ENCODE results near the gene BMPR1A. TPM values are rescaled to one million over a fixed set of nuclear protein-coding genes. Genes with fewer than 3 reads are reported as not detected.
A peak's percentile ranks its signal among the peaks of the same experiment; 100 is the strongest.
"Not testable (repeated sequence)": the region's sequence is repeated elsewhere in the genome, so short reads cannot be mapped to it uniquely, and the experiment has no call there.

Gene BMPR1A
- total and polyA plus RNA-seq, 4 donors: 2.2 to 16.0 (median 8.9) TPM

DNA sequence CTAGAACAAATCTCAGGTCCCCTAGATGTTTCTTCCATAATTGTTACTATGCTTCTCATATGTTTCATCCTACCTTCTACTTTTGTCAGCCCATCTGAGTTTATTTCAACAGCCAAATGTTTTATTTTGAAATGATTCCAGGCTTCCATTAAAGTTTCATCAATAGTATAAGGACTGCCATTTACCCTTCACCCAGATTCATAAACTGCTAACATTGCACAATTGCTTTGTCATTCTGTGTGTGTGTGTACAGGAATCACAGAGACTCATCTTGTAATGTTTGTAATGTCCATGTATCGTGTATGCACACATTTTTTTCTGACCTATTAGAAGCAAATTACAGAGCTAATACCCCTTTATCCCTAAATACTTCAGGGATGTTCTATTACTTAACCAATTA lies 175.5 kb downstream of the BMPR1A start (continued):
- peak; percentile 48 for TF ChIP-seq FOXA2 (IDR thresholded peaks at IDR 0.05)
- peak; percentile 20 to 21 for TF ChIP-seq RAD21 (IDR thresholded peaks at IDR 0.05)
- TF ChIP-seq HNF4G (IDR thresholded peaks at IDR 0.05): no peak
- TF ChIP-seq, protein P1, sequence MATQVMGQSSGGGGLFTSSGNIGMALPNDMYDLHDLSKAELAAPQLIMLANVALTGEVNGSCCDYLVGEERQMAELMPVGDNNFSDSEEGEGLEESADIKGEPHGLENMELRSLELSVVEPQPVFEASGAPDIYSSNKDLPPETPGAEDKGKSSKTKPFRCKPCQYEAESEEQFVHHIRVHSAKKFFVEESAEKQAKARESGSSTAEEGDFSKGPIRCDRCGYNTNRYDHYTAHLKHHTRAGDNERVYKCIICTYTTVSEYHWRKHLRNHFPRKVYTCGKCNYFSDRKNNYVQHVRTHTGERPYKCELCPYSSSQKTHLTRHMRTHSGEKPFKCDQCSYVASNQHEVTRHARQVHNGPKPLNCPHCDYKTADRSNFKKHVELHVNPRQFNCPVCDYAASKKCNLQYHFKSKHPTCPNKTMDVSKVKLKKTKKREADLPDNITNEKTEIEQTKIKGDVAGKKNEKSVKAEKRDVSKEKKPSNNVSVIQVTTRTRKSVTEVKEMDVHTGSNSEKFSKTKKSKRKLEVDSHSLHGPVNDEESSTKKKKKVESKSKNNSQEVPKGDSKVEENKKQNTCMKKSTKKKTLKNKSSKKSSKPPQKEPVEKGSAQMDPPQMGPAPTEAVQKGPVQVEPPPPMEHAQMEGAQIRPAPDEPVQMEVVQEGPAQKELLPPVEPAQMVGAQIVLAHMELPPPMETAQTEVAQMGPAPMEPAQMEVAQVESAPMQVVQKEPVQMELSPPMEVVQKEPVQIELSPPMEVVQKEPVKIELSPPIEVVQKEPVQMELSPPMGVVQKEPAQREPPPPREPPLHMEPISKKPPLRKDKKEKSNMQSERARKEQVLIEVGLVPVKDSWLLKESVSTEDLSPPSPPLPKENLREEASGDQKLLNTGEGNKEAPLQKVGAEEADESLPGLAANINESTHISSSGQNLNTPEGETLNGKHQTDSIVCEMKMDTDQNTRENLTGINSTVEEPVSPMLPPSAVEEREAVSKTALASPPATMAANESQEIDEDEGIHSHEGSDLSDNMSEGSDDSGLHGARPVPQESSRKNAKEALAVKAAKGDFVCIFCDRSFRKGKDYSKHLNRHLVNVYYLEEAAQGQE (IDR thresholded peaks at IDR 0.05): peak; percentile 45

DNA sequence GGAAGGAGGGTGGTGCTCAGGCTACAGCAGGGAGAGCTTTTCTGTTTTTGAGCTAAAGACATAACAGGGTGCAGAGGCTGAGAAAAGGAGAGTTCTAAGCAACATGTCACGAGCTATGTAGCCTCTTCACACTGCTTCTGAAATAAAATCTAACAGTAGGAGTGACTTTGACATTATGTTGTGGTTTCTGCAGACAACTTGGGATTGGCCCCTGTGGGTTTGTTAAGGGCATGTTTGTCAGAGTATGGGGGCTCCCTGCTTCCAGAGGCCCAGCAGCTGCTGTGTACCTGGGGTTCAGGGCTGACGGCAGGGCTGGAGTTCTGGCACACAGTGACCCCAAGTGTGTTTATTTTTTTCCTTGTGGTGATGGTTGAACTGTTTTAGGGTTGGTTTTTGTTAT lies 176.3 kb downstream of the BMPR1A start:
- no peak overlapping the region for H3K4me3 ChIP-seq (ENCODE audit: low read depth in 1 of 3, low read length in 3 of 3)
- H3K4me1 ChIP-seq (ENCODE audit: control insufficient read depth in 4 of 4, insufficient read depth in 4 of 4, low read length in 3 of 4): peaks cover 2 to 21% (median 6%) of the 10 kb centered on the region in 4 donors
- H3K36me3 ChIP-seq (ENCODE audit: control insufficient read depth in 4 of 4, insufficient read depth in 3 of 4, low read depth in 1 of 4, low read length in 3 of 4): no peaks in the 10 kb centered on the region
- WGBS: 83% methylated on average over 2 of the region's 2 CpGs
- no peaks in the 10 kb centered on the region for H3K9me3 ChIP-seq (ENCODE audit: control insufficient read depth in 4 of 4, low read length in 3 of 4)
- TF ChIP-seq, protein P2, sequence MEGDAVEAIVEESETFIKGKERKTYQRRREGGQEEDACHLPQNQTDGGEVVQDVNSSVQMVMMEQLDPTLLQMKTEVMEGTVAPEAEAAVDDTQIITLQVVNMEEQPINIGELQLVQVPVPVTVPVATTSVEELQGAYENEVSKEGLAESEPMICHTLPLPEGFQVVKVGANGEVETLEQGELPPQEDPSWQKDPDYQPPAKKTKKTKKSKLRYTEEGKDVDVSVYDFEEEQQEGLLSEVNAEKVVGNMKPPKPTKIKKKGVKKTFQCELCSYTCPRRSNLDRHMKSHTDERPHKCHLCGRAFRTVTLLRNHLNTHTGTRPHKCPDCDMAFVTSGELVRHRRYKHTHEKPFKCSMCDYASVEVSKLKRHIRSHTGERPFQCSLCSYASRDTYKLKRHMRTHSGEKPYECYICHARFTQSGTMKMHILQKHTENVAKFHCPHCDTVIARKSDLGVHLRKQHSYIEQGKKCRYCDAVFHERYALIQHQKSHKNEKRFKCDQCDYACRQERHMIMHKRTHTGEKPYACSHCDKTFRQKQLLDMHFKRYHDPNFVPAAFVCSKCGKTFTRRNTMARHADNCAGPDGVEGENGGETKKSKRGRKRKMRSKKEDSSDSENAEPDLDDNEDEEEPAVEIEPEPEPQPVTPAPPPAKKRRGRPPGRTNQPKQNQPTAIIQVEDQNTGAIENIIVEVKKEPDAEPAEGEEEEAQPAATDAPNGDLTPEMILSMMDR (IDR thresholded peaks at IDR 0.05; ENCODE audit: low read depth, low read length, missing input control): no peak
- TF ChIP-seq, protein P1 (IDR thresholded peaks at IDR 0.05): no peak
- TF ChIP-seq, protein P3, sequence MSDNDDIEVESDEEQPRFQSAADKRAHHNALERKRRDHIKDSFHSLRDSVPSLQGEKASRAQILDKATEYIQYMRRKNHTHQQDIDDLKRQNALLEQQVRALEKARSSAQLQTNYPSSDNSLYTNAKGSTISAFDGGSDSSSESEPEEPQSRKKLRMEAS (IDR thresholded peaks at IDR 0.05): no peak
- TF ChIP-seq HNF4G (IDR thresholded peaks at IDR 0.05) (no peak), GABPA (IDR thresholded peaks at IDR 0.05 in 1 of 2, conservative IDR thresholded peaks at IDR 0.05 in 1 of 2) (no peak), RXRA (IDR thresholded peaks at IDR 0.05) (no peak), RAD21 (IDR thresholded peaks at IDR 0.05) (no peak)
- TF ChIP-seq, protein P4, sequence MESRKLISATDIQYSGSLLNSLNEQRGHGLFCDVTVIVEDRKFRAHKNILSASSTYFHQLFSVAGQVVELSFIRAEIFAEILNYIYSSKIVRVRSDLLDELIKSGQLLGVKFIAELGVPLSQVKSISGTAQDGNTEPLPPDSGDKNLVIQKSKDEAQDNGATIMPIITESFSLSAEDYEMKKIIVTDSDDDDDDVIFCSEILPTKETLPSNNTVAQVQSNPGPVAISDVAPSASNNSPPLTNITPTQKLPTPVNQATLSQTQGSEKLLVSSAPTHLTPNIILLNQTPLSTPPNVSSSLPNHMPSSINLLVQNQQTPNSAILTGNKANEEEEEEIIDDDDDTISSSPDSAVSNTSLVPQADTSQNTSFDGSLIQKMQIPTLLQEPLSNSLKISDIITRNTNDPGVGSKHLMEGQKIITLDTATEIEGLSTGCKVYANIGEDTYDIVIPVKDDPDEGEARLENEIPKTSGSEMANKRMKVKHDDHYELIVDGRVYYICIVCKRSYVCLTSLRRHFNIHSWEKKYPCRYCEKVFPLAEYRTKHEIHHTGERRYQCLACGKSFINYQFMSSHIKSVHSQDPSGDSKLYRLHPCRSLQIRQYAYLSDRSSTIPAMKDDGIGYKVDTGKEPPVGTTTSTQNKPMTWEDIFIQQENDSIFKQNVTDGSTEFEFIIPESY (IDR thresholded peaks at IDR 0.05): no peak
- no peaks in the 10 kb centered on the region for H3K27me3 ChIP-seq (ENCODE audit: control insufficient read depth in 4 of 4, insufficient read depth in 4 of 4, low read length in 3 of 4)
- H3K27ac ChIP-seq (ENCODE audit: low read depth in 1 of 2, low read length in 2 of 2): peak overlapping the region; percentile 67 to 71
- no peak overlapping the region for H3K9ac ChIP-seq (ENCODE audit: low read depth in 1 of 2, low read length in 2 of 2)
- DNase-seq (ENCODE audit: low spot score): no peak

DNA sequence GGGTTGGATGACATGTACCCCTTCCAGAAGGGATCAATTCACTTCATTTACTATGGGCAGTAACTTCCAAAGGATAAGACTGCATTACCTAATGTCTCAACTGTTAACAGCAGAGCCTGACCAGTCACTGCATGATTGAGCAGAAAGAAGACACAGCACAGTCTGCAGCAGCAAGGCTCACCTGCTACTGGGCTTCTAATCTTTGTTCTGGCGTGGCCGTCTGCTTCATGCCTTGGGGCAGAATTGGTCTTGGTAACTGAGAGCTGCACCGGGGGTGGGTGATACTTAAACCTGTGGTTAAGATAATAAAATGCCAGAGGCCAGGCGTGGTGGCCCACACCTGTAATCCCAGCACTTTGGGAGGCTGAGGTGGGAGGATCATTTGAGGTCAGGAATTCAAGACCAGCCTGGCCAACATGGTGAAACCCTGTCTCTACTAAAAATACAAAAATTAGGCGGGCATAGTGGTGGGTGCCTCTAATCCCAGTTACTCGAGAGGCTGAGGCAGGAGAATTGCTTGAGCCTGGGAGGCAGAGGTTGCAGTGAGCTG lies 177.8 kb downstream of the BMPR1A start:
- Histone ChIP-seq H3K4me1 (ENCODE audit: control insufficient read depth in 4 of 4, insufficient read depth in 4 of 4, low read length in 3 of 4) (peaks cover 2 to 21% (median 6%) of the 10 kb centered on the region in 4 donors), H3K27ac (ENCODE audit: low read depth in 1 of 2, low read length in 2 of 2) (peak overlapping the region in 1 of 2 donors; percentile 39)
- not testable (repeated sequence) for DNase-seq (ENCODE audit: low spot score); H3K9ac ChIP-seq (ENCODE audit: low read depth in 1 of 2, low read length in 2 of 2); H3K9me3 ChIP-seq (ENCODE audit: control insufficient read depth in 4 of 4, low read length in 3 of 4); H3K27me3 ChIP-seq (ENCODE audit: control insufficient read depth in 4 of 4, insufficient read depth in 4 of 4, low read length in 3 of 4); H3K4me3 ChIP-seq (ENCODE audit: low read depth in 1 of 3, low read length in 3 of 3); H3K36me3 ChIP-seq (ENCODE audit: control insufficient read depth in 4 of 4, insufficient read depth in 3 of 4, low read depth in 1 of 4, low read length in 3 of 4)
- WGBS: 87% methylated on average over 6 of the region's 6 CpGs
